Measurements from ENCODE around the gene PDE4D.

PDE4D gene

DNA sequence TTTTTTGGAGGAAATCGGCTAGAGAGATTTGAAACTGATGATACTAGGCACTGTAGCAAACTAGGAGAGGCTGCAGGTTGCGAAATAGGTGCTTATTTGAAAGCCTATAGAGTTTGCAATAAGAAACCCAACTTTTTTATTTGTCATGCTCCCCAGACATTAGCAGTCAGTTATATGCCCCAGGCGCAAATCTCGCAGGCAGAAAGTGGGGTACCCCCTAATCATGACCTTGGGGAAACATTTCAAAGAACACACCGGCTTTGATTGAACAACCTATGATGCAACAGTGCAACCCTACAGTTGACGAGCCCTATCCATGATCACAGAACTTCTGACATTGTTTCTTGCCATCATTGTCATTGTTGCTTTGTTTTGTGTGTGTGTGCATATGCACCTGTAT, 800.2 kb downstream of the PDE4D start:
- POLR2A ChIA-PET, result interaction anchor here (1.0 kb wide), 1 partner anchor 34 kb away, joined by 3 read pairs; no protein-coding TSS in a partner anchor

GRCh38 chr5:59092758-59093157, 800.8 kb downstream of the PDE4D start:
- ChIA-PET POLR2A (interaction anchor here (1.0 kb wide), 1 partner anchor 34 kb away, joined by 3 read pairs; no protein-coding TSS in a partner anchor), CTCF (no interaction called here)
- no peak for DNase-seq (ENCODE audit: extremely low spot score)
- TF ChIP-seq SP1 (IDR thresholded peaks at IDR 0.05) (no peak), L3MBTL2 (conservative IDR thresholded peaks at IDR 0.05) (no peak), TARDBP (IDR thresholded peaks at IDR 0.05) (no peak), ELF4 (IDR thresholded peaks at IDR 0.05) (no peak), BHLHE40 (IDR thresholded peaks at IDR 0.05; ENCODE audit: borderline replicate concordance) (no peak), ARNT (IDR thresholded peaks at IDR 0.05) (no peak), LEF1 (IDR thresholded peaks at IDR 0.05; ENCODE audit: borderline replicate concordance) (no peak), FOXA1 (IDR thresholded peaks at IDR 0.05) (no peak), SUZ12 (IDR thresholded peaks at IDR 0.05) (no peak), ZNF384 (IDR thresholded peaks at IDR 0.05) (no peak)

More for the DNA sequence above, 800.2 kb downstream of the PDE4D start:
- CTCF ChIA-PET, result no interaction called here
- no peak for TF ChIP-seq TARDBP (IDR thresholded peaks at IDR 0.05)
- DNase-seq (ENCODE audit: extremely low spot score), result no peak

DNA sequence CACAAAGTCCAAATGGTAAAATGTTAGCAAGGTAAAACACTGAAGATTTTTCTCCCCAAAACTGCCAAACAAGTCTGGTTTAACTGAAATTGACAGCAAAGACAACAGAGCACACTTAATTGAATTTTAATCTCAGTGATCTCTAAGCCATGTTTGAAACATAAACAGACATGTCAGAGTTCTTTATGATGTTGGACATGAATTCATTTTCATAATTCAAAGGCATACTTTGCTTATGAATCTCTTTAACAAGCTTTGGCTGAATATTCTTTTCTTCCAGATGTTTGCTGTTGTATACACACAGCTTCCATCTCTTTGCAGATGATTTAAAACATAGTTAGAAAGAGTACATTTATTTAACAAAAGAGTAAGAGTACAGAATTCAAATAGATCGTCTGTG, 801.6 kb downstream of the PDE4D start:
- CTCF ChIA-PET, result no interaction called here

GRCh38 chr5:59090323-59090722, 803.2 kb downstream of the PDE4D start:
- CTCF ChIA-PET, result no interaction called here
- DNase-seq (ENCODE audit: extremely low spot score), result no peak
- TF ChIP-seq, protein P1, sequence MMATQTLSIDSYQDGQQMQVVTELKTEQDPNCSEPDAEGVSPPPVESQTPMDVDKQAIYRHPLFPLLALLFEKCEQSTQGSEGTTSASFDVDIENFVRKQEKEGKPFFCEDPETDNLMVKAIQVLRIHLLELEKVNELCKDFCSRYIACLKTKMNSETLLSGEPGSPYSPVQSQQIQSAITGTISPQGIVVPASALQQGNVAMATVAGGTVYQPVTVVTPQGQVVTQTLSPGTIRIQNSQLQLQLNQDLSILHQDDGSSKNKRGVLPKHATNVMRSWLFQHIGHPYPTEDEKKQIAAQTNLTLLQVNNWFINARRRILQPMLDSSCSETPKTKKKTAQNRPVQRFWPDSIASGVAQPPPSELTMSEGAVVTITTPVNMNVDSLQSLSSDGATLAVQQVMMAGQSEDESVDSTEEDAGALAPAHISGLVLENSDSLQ (IDR thresholded peaks at IDR 0.05), result peak; percentile 63
- TF ChIP-seq LEF1 (IDR thresholded peaks at IDR 0.05; ENCODE audit: borderline replicate concordance) (no peak), FOXM1 (IDR thresholded peaks at IDR 0.05; ENCODE audit: borderline replicate concordance) (no peak)
- POLR2A ChIA-PET, result interaction anchor here (1.2 kb wide), 1 partner anchor 37 kb away, joined by 4 read pairs; no protein-coding TSS in a partner anchor

More for the DNA sequence above, 801.6 kb downstream of the PDE4D start:
- POLR2A ChIA-PET, result no interaction called here
- TF ChIP-seq CTBP1 (IDR thresholded peaks at IDR 0.05; ENCODE audit: borderline replicate concordance) (no peak), HDGF (IDR thresholded peaks at IDR 0.05; ENCODE audit: borderline replicate concordance) (no peak), SP1 (IDR thresholded peaks at IDR 0.05) (no peak), FOXA1 (IDR thresholded peaks at IDR 0.05) (no peak)
- TF ChIP-seq, protein P1 (IDR thresholded peaks at IDR 0.05), result no peak
- no peak for DNase-seq (ENCODE audit: extremely low spot score)

DNA sequence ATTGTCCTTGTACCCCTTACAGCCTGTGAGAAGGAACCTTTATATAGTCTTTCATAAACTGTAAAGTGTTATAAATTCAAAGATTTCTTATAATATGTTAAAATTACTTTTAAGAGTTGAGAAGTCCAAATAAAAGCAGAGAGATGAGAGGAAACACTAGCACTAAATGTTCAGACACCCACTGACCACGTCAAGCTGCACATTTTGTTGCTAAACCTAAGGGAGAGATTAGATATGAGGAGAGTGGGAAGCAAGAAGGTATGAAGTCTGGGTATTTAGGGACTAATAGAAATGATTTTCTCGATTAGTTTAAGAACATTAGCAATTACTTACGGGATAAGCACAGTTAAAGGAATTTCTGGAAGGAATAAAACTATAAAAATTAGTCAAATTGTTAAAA, 803.8 kb downstream of the PDE4D start:
- TF ChIP-seq LEF1 (IDR thresholded peaks at IDR 0.05; ENCODE audit: borderline replicate concordance), result no peak
- no peak for TF ChIP-seq CTBP1 (IDR thresholded peaks at IDR 0.05; ENCODE audit: borderline replicate concordance)
- TF ChIP-seq HDGF (IDR thresholded peaks at IDR 0.05; ENCODE audit: borderline replicate concordance), result no peak
- TF ChIP-seq SP1 (IDR thresholded peaks at IDR 0.05), result no peak
- no peak for TF ChIP-seq FOXA1 (IDR thresholded peaks at IDR 0.05)
- no peak for TF ChIP-seq BHLHE40 (IDR thresholded peaks at IDR 0.05; ENCODE audit: borderline replicate concordance)
- TF ChIP-seq L3MBTL2 (conservative IDR thresholded peaks at IDR 0.05), result no peak
- TF ChIP-seq SUZ12 (IDR thresholded peaks at IDR 0.05), result no peak
- TF ChIP-seq, protein P1 (IDR thresholded peaks at IDR 0.05), result no peak
- TF ChIP-seq TARDBP (IDR thresholded peaks at IDR 0.05), result no peak
- TF ChIP-seq ZNF384 (IDR thresholded peaks at IDR 0.05), result no peak
- no peak for TF ChIP-seq FOXM1 (IDR thresholded peaks at IDR 0.05; ENCODE audit: borderline replicate concordance)
- TF ChIP-seq ARNT (IDR thresholded peaks at IDR 0.05), result no peak
- TF ChIP-seq NFRKB (IDR thresholded peaks at IDR 0.05), result no peak
- no peak for TF ChIP-seq ELF4 (IDR thresholded peaks at IDR 0.05)
- no peak for TF ChIP-seq FOXK2 (IDR thresholded peaks at IDR 0.05)
- POLR2A ChIA-PET, result interaction anchor here (1.2 kb wide), 1 partner anchor 38 kb away, joined by 4 read pairs; no protein-coding TSS in a partner anchor
- DNase-seq (ENCODE audit: extremely low spot score), result no peak
- CTCF ChIA-PET, result no interaction called here

DNA sequence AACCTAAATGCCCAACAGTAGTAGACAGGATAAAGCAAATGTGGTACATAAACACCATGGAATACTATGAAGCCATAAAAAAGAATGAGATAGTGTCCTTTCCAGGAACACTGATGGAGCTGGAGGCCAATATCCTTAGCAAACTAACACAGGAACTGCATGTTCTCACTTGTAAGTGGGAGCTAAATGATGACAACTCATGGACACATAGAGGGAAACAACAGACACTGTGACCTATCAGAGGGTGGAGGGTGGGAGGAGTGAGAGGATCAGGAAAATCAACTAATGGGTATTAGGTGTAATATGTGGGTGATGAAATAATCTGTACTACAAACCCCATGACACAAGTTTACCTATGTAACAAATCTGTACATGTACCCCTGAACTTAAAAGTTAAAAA, 805.0 kb downstream of the PDE4D start:
- no peak for TF ChIP-seq SUZ12 (IDR thresholded peaks at IDR 0.05)
- TF ChIP-seq L3MBTL2 (conservative IDR thresholded peaks at IDR 0.05), result no peak
- TF ChIP-seq TARDBP (IDR thresholded peaks at IDR 0.05), result no peak
- TF ChIP-seq CTBP1 (IDR thresholded peaks at IDR 0.05; ENCODE audit: borderline replicate concordance), result no peak
- TF ChIP-seq ZNF384 (IDR thresholded peaks at IDR 0.05), result no peak
- CTCF ChIA-PET, result no interaction called here
- DNase-seq (ENCODE audit: extremely low spot score), result no peak
- POLR2A ChIA-PET, result no interaction called here

DNA sequence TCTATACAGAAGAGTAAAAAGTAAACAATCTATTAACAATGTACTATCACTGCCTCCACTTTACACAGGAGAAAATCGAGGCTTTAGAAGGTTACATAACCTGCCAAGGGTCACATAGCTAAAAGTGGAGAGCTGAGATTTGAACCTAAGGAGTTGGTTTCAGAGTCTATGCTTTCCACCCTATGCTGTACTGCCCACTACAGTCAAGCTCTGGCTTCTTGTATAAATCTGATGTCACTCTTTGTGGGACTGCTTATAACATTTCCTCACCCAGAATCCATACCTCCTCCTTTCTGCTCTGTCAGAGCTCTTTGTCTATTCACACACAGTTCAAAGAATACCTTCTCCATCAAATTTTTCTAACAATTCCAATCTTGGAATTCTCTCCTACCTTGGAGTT, 807.5 kb downstream of the PDE4D start:
- no peak for DNase-seq (ENCODE audit: extremely low spot score)
- TF ChIP-seq ELF4 (IDR thresholded peaks at IDR 0.05) (no peak), SP1 (IDR thresholded peaks at IDR 0.05) (no peak)
- ChIA-PET POLR2A (no interaction called here), CTCF (interaction anchor here (0.8 kb wide), 1 partner anchor 89 kb away, joined by 3 read pairs; no protein-coding TSS in a partner anchor)

DNA sequence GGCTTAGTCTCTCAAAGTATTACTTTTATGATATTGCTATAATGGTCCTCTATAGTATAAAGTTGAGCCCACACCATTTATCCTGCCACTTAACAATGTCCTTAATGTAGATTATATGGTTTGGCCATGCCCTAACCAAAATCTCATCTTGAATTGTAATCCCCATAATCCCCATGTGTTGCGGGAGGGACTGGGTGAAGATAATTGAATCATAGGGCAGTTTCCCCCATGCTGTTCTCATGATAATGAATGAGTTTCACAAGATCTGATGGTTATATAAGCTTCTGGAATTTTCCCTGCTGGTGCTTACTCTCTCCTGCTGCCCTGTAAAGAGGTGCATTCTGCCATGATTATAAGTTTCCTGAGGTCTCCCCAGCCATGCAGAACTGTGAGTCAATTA, 811.8 kb downstream of the PDE4D start:
- ChIA-PET POLR2A (no interaction called here), CTCF (no interaction called here)
- TF ChIP-seq ELF4 (IDR thresholded peaks at IDR 0.05) (no peak), CTBP1 (IDR thresholded peaks at IDR 0.05; ENCODE audit: borderline replicate concordance) (no peak), SP1 (IDR thresholded peaks at IDR 0.05) (no peak), ZNF384 (IDR thresholded peaks at IDR 0.05) (no peak), L3MBTL2 (conservative IDR thresholded peaks at IDR 0.05) (no peak), FOXM1 (IDR thresholded peaks at IDR 0.05; ENCODE audit: borderline replicate concordance) (no peak), HDGF (IDR thresholded peaks at IDR 0.05; ENCODE audit: borderline replicate concordance) (no peak), NFRKB (IDR thresholded peaks at IDR 0.05) (no peak), ARNT (IDR thresholded peaks at IDR 0.05) (no peak), FOXK2 (IDR thresholded peaks at IDR 0.05) (no peak), TARDBP (IDR thresholded peaks at IDR 0.05) (no peak), SUZ12 (IDR thresholded peaks at IDR 0.05) (no peak), LEF1 (IDR thresholded peaks at IDR 0.05; ENCODE audit: borderline replicate concordance) (no peak), FOXA1 (IDR thresholded peaks at IDR 0.05) (no peak), BHLHE40 (IDR thresholded peaks at IDR 0.05; ENCODE audit: borderline replicate concordance) (no peak)
- TF ChIP-seq, protein P1 (IDR thresholded peaks at IDR 0.05), result no peak
- no peak for DNase-seq (ENCODE audit: extremely low spot score)

Measured in HEK293T (cell line).